Type B pancreatic cell (in vitro differentiated cells): ENCODE measurements around the gene CDK17. TPM values are rescaled to one million over a fixed set of nuclear protein-coding genes. Genes with fewer than 3 reads are reported as not detected.

Experiments used
- DNase-seq: peaks from one replicate; pipeline ENCODE4 v3.0.0; 2021; ENCODE audit warnings: mixed read lengths; ENCODE audit not compliant: unreplicated experiment; ENCODE audit errors: extremely low spot score
- H3K27ac Mint-ChIP-seq: 2 replicates; pipeline ENCODE4 v1.8.0; 2021; ENCODE audit warnings: mild to moderate bottlenecking, mixed read lengths
- H3K27me3 Mint-ChIP-seq: 2 replicates; pipeline ENCODE4 v1.8.0; 2021; ENCODE audit warnings: mixed read lengths
- H3K36me3 Mint-ChIP-seq: 2 replicates; pipeline ENCODE4 v1.8.0; 2021; ENCODE audit warnings: mixed read lengths
- H3K4me1 Mint-ChIP-seq: one replicate; pipeline ENCODE4 v1.8.0; 2021; ENCODE audit warnings: mixed read lengths; ENCODE audit not compliant: unreplicated experiment
- H3K4me3 Mint-ChIP-seq: 2 replicates; pipeline ENCODE4 v1.8.0; 2021; ENCODE audit warnings: mild to moderate bottlenecking, mixed read lengths
- H3K9me3 Mint-ChIP-seq: 2 replicates; pipeline ENCODE4 v1.8.0; 2021; ENCODE audit warnings: mixed read lengths
- CTCF ChIP-seq: fragments of 200-600 bp; sonication (generic); conservative IDR thresholded peaks from 2 replicates; pipeline ENCODE4 v1.5.0; 2021; ENCODE audit warnings: antibody characterized with exemption, mild to moderate bottlenecking
- total RNA-seq: library from RNA; stranded (reverse); gene quantifications from 2 replicates; pipeline ENCODE4 v1.2.1, GENCODE V29; 2021; ENCODE audit warnings: low replicate concordance

CDK17 gene
- total RNA-seq, 1 donor from 2014 or later, result 25.2 TPM

DNA sequence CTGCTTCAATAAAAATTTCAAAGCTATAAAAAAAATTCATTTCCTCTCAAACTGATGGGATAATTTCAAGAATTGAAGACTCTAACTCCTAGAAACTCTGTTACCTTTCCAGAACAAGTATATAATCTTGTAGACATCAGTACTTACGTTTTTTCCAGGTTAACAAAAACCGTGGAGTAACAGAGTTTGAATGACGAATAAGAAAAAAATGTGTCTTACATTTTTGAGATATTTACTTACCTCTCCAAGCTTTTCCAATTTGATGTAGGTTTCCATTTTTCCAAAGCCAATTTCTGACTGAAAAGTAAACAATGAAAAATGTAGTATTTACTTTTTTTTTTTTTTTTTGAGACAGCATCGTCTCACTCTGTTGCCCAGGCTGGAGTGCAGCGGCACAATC is 100.2 kb downstream of the CDK17 start:
- TF ChIP-seq CTCF, result no peak
- Mint-ChIP-seq H3K4me3 (no peak overlapping the region), H3K27me3 (no peaks in the 10 kb centered on the region), H3K4me1 (no peaks in the 10 kb centered on the region), H3K27ac (no peak overlapping the region), H3K9me3 (no peaks in the 10 kb centered on the region), H3K36me3 (peaks cover 13% of the 10 kb centered on the region)
- DNase-seq, result no peak

DNA sequence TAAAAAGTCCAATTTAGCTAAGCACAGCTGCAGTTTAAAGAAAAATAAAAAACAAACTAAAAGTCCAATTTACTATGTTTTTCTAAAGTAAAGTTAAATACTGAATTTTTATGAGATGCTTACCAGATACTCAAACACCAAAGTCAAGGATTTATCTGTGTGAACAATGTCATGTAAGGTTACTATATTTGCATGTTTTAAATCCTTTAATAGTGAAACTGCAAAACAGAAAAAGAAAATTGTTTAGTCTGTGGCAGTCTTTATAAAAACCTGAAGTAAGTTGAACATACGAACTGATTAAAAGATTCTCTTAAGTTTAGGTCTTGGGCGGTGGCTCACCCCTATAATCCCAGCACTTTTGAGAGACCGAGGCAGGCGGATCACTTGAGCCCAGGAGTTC is 102.7 kb downstream of the CDK17 start:
- TF ChIP-seq CTCF, result no peak
- no peak overlapping the region for H3K4me3 Mint-ChIP-seq
- peaks cover 21% of the 10 kb centered on the region for H3K36me3 Mint-ChIP-seq
- no peak overlapping the region for H3K27ac Mint-ChIP-seq
- no peak for DNase-seq
- H3K27me3 Mint-ChIP-seq, result no peaks in the 10 kb centered on the region
- no peaks in the 10 kb centered on the region for H3K4me1 Mint-ChIP-seq
- no peaks in the 10 kb centered on the region for H3K9me3 Mint-ChIP-seq

- TF ChIP-seq CTCF, result no peak
- Mint-ChIP-seq H3K4me3 (no peak overlapping the region), H3K4me1 (no peaks in the 10 kb centered on the region), H3K36me3 (peaks cover 25% of the 10 kb centered on the region), H3K27me3 (no peaks in the 10 kb centered on the region), H3K27ac (no peak overlapping the region), H3K9me3 (no peaks in the 10 kb centered on the region)
- no peak for DNase-seq
Measured at GRCh38 chr12:96295532-96296160, 104.6 kb downstream of the CDK17 start.

- Mint-ChIP-seq H3K4me3 (no peak overlapping the region), H3K27ac (no peak overlapping the region), H3K27me3 (no peaks in the 10 kb centered on the region), H3K36me3 (peaks cover 25% of the 10 kb centered on the region), H3K9me3 (no peaks in the 10 kb centered on the region), H3K4me1 (no peaks in the 10 kb centered on the region)
- no peak for TF ChIP-seq CTCF
- no peak for DNase-seq
Measured at GRCh38 chr12:96294831-96295230, 105.4 kb downstream of the CDK17 start.

DNA sequence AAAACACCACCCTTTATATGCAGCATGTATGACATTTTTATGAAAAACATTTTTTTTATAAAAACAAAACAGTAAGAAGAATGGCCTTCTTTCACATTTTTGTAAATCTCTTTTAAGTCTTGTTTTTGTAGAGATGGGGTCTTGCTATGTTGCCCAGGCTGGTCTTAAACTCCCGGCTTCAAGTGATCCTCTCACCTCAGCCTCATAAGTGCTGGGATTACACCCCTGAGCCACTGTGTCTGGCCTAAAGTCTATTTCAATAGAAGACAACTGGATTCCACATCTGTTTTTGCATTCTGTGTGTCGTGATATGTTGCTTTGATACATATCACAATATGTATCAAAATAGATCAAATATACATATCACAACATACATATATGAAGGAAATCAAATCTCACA is 107.1 kb downstream of the CDK17 start:
- Mint-ChIP-seq H3K27ac (no peak overlapping the region), H3K4me1 (no peaks in the 10 kb centered on the region), H3K27me3 (no peaks in the 10 kb centered on the region), H3K9me3 (no peaks in the 10 kb centered on the region), H3K36me3 (peaks cover 28% of the 10 kb centered on the region), H3K4me3 (no peak overlapping the region)
- TF ChIP-seq CTCF, result no peak
- no peak for DNase-seq

GRCh38 chr12:96289067-96289466 is 111.2 kb downstream of the CDK17 start:
- Mint-ChIP-seq H3K36me3 (peaks cover 51% of the 10 kb centered on the region), H3K27me3 (no peaks in the 10 kb centered on the region), H3K27ac (no peak overlapping the region), H3K4me1 (no peaks in the 10 kb centered on the region), H3K9me3 (no peaks in the 10 kb centered on the region), H3K4me3 (no peak overlapping the region)
- no peak for DNase-seq
- TF ChIP-seq CTCF, result no peak
